Hematopoietic multipotent progenitor cell treated with erythropoietin and hydrocortisone succinate and interleukin-3 and kit ligand, for 8 days (in vitro differentiated cells): Measurements from ENCODE around the gene TRNAU1AP.
"Not testable (repeated sequence)": the region's sequence is repeated elsewhere in the genome, so short reads cannot be mapped to it uniquely, and the experiment has no call there.

Source experiments
- DNase-seq: peaks from one replicate; pipeline ENCODE4 v3.0.0-alpha.2; 2015

TRNAU1AP gene

DNA sequence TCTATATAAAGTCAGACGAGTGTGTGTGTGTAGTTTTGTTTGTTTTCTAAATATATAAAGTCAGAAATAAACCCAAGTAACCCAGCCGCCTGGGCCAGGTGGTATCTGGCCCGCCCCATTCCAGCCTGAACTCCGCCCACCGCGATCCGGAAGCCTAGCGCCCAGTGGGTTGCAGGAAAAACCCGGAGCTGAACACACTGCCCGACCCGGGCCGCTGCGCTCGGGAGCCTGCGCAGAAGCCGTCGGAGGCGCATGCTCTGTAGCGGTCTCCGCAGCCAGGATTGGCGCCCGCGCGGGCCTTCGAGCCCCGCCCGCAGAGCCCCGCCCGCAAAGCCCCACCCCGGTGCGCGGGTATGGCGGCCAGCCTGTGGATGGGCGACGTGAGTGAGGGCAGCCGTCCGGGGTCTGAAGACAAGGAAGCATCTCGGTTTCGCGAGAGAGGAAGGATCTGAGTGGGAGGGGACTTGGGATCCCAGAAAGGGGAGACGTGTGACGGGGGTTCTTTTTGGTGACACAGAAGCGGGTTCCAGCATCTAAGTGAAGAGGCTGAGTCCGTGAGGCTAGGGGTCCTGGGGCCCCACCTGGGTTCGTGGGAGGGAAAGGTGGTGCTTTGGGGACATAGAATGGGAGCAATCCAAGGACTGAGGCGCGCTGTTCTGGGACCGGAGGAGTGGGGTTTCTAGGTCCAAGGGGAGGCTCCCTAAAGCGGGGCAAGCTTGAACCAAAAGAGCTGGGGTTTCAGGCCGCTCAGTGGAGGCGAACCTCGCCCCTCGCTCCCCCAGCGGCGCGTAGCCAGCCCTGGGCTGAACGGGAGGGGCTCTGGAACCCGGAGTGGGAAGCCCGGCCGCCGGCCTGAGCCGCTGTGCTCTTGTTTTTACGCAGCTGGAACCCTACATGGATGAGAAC, at the start of gene TRNAU1AP:
TSS of gene TRNAU1AP (plus strand) at position 328 of the 906 bp plus-strand sequence. CDS start at position 354, 26 bp downstream.
- peak; percentile 95 for DNase-seq

- DNase-seq, result no peak
Observed at GRCh38 chr1:28503117-28503516, 49.8 kb upstream of the TRNAU1AP start.

GRCh38 chr1:28505406-28506187, 47.3 kb upstream of the TRNAU1AP start, which contains the start of gene RCC1:
TSS of gene RCC1 (plus strand) at chr1:28506043. CDS start at chr1:28529867, 23,824 bp downstream.
- DNase-seq, result peak; percentile 99

DNA sequence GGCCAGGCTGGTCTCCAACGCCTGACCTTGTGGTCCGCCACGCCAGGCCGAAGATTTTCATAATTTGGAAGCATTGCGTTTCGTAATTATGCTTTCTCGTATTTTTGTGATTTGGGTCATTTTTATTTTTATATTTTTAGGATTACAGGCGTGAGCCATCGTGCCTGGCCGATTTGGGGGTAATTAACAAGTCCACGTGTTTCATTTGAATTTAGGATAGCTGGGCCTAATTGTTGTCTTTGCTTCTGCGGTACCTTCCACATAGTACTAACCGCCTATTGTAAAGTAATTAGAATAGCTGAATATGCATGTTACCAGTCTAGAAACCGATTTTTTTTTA, 46.0 kb upstream of the TRNAU1AP start:
- no peak for DNase-seq

- peak; percentile 56 for DNase-seq
Observed at GRCh38 chr1:28507247-28507645, 45.6 kb upstream of the TRNAU1AP start.

GRCh38 chr1:28507646-28508434, 45.0 kb upstream of the TRNAU1AP start:
- peak; percentile 50 for DNase-seq

- DNase-seq, result peak; percentile 50
Observed at GRCh38 chr1:28508435-28508754, 44.5 kb upstream of the TRNAU1AP start.

GRCh38 chr1:28509705-28510272, 43.1 kb upstream of the TRNAU1AP start:
- DNase-seq, result peak; percentile 66

DNA sequence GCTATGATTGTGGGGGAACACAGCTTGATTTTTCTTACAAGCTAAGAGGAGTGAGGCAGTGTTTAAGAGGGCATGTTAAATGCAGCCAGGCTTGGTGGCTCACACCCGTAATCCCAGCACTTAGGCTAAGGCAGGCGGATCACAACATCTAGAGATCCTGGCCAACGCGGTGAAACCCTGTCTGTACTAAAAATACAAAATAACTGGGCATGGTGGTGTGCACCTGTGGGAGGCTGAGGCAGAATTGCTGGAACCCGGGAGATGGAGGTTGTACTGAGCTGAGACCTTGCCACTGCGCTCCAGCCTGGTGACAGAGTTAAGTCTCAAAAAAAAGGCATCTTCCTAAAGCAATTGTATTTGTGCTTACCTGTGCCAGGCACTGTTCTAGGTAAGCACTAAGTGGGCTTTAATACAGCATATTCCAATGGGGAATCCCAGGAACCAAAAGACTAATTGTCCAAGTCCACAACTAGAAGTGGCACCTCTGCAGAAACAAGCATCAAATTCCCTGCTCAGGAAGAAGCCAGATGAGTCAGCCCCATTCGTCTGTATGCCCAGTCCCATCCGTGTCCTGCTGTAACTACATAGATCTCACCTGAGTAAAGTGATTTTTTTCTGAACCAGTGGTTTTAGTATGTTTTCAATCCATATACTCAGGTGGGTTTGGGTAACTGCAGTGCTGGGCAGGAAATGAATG, 42.5 kb upstream of the TRNAU1AP start:
- peak; percentile 73 for DNase-seq

DNA sequence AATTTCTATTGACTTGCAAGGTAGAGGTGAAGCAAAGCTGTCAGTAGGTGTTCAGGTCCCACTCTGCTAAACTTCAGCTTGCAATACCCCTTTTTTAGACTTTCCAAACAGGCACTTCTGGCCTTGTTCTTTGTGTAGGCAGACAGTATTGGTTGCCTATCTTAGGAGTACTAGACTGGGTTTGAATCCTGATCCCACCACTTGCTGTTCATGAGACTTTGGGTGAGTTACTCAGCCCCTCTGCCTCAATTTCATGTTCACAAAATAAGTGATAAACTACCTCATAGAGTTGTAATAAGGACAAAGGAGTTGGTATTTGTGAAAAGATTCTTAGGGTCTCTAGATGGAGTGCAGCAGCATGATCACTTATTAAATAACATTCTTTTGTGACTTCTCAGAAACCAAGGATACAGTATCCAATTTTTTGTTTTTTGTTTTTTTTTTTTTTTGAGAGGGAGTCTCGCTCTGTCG, 41.9 kb upstream of the TRNAU1AP start:
- peak; percentile 78 for DNase-seq

- DNase-seq, result peak; percentile 63
Observed at GRCh38 chr1:28512058-28512611, 40.8 kb upstream of the TRNAU1AP start.

- DNase-seq, result peak; percentile 43
Observed at GRCh38 chr1:28514445-28514933, 38.4 kb upstream of the TRNAU1AP start.

DNA sequence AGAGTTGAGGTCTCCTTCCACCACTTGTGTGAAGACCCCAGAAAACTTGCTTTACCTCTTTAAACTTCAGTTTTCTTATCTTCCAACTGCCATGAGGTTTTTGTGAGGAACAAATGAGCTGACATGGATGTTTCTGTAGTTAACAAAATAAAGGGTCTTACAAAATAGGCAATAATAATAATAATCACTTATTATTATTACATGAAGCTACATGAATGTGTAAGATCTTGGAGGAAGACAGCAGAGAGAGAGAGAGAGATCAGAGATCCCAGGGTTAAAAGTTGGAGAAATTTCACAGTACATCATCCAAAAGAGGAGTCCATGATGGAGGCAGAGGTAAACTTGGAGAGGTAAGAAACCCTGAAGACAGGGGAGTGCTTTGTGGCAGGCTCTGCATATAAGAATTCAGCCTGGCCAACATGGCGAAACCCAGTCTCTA, 36.3 kb upstream of the TRNAU1AP start:
- DNase-seq, result peak; percentile 32

DNA sequence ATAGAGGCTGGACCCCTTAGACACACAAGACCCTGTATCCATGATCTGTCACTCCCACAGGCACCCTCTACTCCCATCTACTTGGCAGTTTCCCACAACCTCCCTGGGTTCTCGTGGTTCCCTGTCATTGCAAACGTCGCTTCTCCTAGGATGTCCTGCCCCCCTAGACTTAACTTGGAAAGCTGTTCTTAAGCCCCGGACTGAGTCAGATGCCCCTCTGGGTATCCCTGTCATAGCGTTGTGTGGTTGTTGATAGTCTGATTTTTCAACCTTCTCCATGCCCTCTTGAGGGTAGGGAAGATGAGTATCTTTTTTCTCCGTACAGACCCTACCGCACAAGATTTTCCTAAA, 35.3 kb upstream of the TRNAU1AP start:
- DNase-seq, result no peak

- DNase-seq, result peak; percentile 90
Observed at GRCh38 chr1:28518000-28518744, 34.7 kb upstream of the TRNAU1AP start.

DNA sequence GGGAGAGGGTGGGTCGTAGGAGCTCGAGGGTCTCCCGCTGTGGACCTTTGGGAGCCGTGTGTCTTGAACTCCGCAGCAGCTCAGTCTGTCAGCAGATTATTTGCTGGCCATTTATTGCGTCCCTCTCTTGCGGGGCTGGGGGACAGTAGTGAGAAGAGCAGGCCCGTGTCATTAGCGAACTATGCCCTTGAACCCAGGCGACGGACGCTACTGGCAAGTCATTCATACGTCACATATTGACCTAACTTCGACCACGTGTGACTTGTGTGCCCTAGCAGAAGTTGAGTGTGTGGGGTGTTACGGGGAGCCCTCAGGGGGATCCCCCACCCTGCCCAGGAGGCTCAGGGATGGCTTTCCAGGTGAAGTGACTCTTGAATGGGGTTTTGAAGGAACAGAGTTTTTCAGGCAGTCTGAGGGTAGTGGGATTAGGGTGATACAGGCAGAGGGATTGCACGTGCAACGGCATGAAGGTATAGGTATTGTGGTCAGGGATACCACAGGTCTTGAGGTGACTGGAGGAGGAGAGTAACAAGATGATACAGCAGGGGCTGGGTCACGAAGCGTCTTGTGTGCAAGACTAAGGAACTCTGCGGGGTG, 34.0 kb upstream of the TRNAU1AP start:
- peak; percentile 77 for DNase-seq

DNA sequence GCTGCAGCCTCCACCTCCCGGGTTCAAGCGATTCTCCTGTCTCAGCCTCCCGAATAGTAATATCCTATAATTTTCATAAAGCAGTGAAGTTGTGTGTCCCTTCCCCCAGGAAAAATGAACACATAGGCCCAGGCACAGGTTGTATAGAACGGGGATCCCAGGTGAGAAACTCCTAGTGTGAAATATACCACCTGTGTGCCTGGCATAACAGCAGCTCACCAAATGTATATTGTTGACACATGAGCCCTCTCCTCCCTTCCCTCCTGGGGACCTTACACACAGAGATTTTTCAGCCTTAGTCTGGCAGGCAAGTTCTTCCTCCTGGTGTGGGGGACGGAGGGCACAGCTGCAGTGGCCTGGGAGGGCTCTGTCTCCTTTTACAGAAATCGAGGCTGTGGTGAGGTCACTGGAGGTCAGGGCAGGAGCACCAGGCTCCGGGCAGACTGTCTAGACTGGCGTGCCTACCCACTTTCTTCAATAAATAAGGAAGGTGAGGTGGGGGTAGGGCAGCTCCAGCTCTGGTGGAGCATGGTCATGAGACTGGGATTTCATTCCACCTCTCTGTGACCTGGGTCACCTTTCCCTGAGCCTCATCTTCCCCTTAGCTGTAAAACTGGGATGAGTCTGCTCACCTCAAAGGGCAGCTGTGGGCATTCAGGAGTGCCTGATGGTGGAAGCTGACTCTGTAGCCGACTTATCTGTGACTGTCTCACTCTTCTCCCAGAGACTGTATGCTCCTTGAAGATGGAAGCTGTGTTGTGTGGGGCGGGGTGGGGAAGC, 32.7 kb upstream of the TRNAU1AP start:
- no peak for DNase-seq

- not testable (repeated sequence) for DNase-seq
Observed at GRCh38 chr1:28520796-28521195, 32.1 kb upstream of the TRNAU1AP start.

- DNase-seq, result no peak
Observed at GRCh38 chr1:28521502-28522164, 31.3 kb upstream of the TRNAU1AP start.
